MM.1S (cell line): ENCODE results near the gene MACROD2.

ENCODE experiments used
- DNase-seq: peaks from one replicate; pipeline ENCODE4 v3.0.0-alpha.2; 2015
- H2AFZ ChIP-seq: fragments of 300-600 bp; sonication (generic); 2 replicates; pipeline ENCODE4 v1.6.0; 2016; ENCODE audit warnings: antibody characterized with exemption, low read length
- H3F3A ChIP-seq: fragments of 300-600 bp; sonication (generic); 2 replicates; pipeline ENCODE4 v1.6.1; 2016; ENCODE audit warnings: mild to moderate bottlenecking, antibody characterized with exemption, low read length, moderate library complexity, mixed read lengths; ENCODE audit not compliant: insufficient read depth
- H3K27ac ChIP-seq: fragments of 300-600 bp; sonication (generic); 2 replicates; pipeline ENCODE4 v1.5.1; 2016; ENCODE audit warnings: mild to moderate bottlenecking, low read length
- H3K27me3 ChIP-seq: fragments of 300-600 bp; sonication (generic); replicated peaks from 2 replicates; pipeline ENCODE4 v1.6.0; 2016; ENCODE audit warnings: low read length; ENCODE audit not compliant: insufficient read depth
- H3K36me3 ChIP-seq: fragments of 300-600 bp; sonication (generic); replicated peaks from 2 replicates; pipeline ENCODE4 v1.6.1; 2016; ENCODE audit warnings: mild to moderate bottlenecking, low read length, mixed read lengths; ENCODE audit not compliant: insufficient read depth
- H3K4me1 ChIP-seq: fragments of 300-600 bp; sonication (generic); 2 replicates; pipeline ENCODE4 v1.6.1; 2016; ENCODE audit warnings: low read length, mixed read lengths
- H3K4me2 ChIP-seq: fragments of 300-600 bp; sonication (generic); 2 replicates; pipeline ENCODE4 v1.6.0; 2016; ENCODE audit warnings: low read depth, low read length
- H3K4me3 ChIP-seq: fragments of 300-600 bp; sonication (generic); 2 replicates; pipeline ENCODE4 v1.5.1; 2016; ENCODE audit warnings: low read length, mixed read lengths
- H3K79me2 ChIP-seq: fragments of 300-600 bp; sonication (generic); 2 replicates; pipeline ENCODE4 v1.6.1; 2016; ENCODE audit warnings: mixed run types, low read length, mixed read lengths
- H3K9ac ChIP-seq: fragments of 300-600 bp; sonication (generic); 2 replicates; pipeline ENCODE4 v1.6.1; 2016; ENCODE audit warnings: low read length, mixed read lengths
- H3K9me2 ChIP-seq: fragments of 300-600 bp; sonication (generic); replicated peaks from 2 replicates; pipeline ENCODE4 v1.6.1; 2016; ENCODE audit warnings: mild to moderate bottlenecking, low read length, mixed read lengths; ENCODE audit not compliant: insufficient read depth
- H3K9me3 ChIP-seq: fragments of 300-600 bp; sonication (generic); replicated peaks from 2 replicates; pipeline ENCODE4 v1.6.1; 2016; ENCODE audit warnings: mild to moderate bottlenecking, low read length, mixed read lengths; ENCODE audit not compliant: insufficient read depth
- H4K20me1 ChIP-seq: fragments of 300-600 bp; sonication (generic); 2 replicates; pipeline ENCODE4 v1.6.1; 2016; ENCODE audit warnings: mild to moderate bottlenecking, low read length, moderate library complexity, mixed read lengths; ENCODE audit not compliant: insufficient read depth
- EZH2 ChIP-seq: fragments of 300-600 bp; sonication (generic); optimal IDR thresholded peaks from 2 replicates; pipeline ENCODE3; 2017; ENCODE audit warnings: low read depth, mild to moderate bottlenecking, antibody characterized with exemption, low read length, mixed read lengths
- EZH2phosphoT487 ChIP-seq: fragments of 300-600 bp; sonication (generic); IDR thresholded peaks from 2 replicates; pipeline ENCODE4 v1.6.1; 2018; ENCODE audit warnings: antibody characterized with exemption, low read length
- TF ChIP-seq, protein P1 (sequence below): fragments of 300-600 bp; sonication (generic); IDR thresholded peaks from 2 replicates; pipeline ENCODE4 v1.5.1; 2016; ENCODE audit warnings: antibody characterized with exemption, low read length, mixed read lengths

MACROD2 gene

DNA sequence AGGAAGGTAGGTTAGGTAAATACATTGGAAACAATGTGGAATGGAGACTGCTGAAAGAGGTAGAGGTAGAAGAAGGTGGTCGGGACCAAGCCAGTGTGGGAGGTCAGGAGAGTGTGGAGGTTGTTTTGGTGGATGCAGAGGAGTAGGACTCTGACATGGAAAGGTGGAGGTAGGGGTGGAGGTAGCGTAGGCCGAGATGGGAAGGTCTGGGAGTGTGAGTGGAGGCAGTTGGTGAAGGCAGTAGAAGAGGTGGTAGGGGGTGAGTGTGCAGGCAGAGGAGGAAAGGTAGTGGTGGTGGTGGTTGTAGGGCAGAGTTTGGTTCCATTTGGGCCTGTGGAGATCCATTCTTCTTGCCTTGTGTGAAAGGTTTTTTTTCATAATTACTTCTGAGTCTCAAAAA, 941.7 kb downstream of the MACROD2 start:
- H4K20me1 ChIP-seq: no peaks in the 10 kb centered on the region
- no peak overlapping the region for H3K27ac ChIP-seq
- no peaks in the 10 kb centered on the region for H3K4me1 ChIP-seq
- no peaks in the 10 kb centered on the region for H3K36me3 ChIP-seq
- DNase-seq: no peak
- H3K27me3 ChIP-seq: no peaks in the 10 kb centered on the region
- TF ChIP-seq, protein P1, sequence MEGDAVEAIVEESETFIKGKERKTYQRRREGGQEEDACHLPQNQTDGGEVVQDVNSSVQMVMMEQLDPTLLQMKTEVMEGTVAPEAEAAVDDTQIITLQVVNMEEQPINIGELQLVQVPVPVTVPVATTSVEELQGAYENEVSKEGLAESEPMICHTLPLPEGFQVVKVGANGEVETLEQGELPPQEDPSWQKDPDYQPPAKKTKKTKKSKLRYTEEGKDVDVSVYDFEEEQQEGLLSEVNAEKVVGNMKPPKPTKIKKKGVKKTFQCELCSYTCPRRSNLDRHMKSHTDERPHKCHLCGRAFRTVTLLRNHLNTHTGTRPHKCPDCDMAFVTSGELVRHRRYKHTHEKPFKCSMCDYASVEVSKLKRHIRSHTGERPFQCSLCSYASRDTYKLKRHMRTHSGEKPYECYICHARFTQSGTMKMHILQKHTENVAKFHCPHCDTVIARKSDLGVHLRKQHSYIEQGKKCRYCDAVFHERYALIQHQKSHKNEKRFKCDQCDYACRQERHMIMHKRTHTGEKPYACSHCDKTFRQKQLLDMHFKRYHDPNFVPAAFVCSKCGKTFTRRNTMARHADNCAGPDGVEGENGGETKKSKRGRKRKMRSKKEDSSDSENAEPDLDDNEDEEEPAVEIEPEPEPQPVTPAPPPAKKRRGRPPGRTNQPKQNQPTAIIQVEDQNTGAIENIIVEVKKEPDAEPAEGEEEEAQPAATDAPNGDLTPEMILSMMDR: no peak
- H3K4me2 ChIP-seq: no peak overlapping the region
- H3K9ac ChIP-seq: no peak overlapping the region
- H3K9me2 ChIP-seq: no peaks in the 10 kb centered on the region
- H2AFZ ChIP-seq: no peak overlapping the region
- H3K79me2 ChIP-seq: no peaks in the 10 kb centered on the region
- H3F3A ChIP-seq: no peaks in the 10 kb centered on the region
- no peak overlapping the region for H3K4me3 ChIP-seq
- H3K9me3 ChIP-seq: no peaks in the 10 kb centered on the region

DNA sequence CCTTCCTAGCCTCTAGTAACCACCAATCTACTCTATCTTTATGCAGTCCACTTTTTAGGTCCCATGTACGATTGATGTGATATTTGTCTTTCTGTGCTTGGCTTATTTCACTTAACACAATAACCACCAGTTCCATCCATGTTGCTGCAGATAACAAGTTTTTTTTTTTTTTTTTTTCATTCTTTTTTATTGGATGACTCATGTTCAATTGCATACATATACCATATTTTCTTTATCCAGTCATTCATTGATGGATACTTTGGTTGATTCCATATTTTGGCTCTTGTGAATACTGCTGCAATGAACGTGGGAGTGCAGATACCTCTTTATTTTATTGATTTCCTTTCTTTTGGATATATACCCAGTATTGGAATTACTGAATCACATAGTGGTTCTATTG, 942.5 kb downstream of the MACROD2 start:
- H3K27ac ChIP-seq: no peak overlapping the region
- no peak overlapping the region for H3K9ac ChIP-seq
- TF ChIP-seq, protein P1: no peak
- TF ChIP-seq EZH2phosphoT487 (no peak), EZH2 (no peak)
- no peaks in the 10 kb centered on the region for H3K9me2 ChIP-seq
- H3K27me3 ChIP-seq: no peaks in the 10 kb centered on the region
- no peak overlapping the region for H3K4me3 ChIP-seq
- H3K9me3 ChIP-seq: no peaks in the 10 kb centered on the region
- no peaks in the 10 kb centered on the region for H3F3A ChIP-seq
- H3K4me2 ChIP-seq: no peak overlapping the region
- H4K20me1 ChIP-seq: no peaks in the 10 kb centered on the region
- H2AFZ ChIP-seq: no peak overlapping the region
- DNase-seq: no peak
- no peaks in the 10 kb centered on the region for H3K4me1 ChIP-seq
- no peaks in the 10 kb centered on the region for H3K36me3 ChIP-seq
- no peaks in the 10 kb centered on the region for H3K79me2 ChIP-seq

DNA sequence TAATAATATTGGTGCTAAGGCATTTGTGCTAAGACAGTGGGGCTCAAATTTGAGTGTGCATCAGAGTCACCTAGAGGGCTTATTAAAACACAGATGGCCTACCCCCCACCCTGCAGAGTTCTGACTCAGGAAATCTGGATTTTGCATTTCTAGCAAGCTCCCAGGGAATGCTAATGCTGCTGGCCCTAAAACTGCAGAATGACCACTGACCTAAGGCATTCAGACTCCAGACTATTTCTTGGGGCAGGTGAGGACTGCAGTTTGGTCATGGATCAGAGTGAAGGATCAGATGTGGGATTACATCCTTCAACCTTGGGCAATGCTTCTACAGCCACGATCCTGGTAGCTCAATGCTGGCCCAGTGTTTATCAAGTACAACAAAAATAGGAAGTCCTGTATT, 952.2 kb downstream of the MACROD2 start:
- no peak for DNase-seq
- H3K36me3 ChIP-seq: no peaks in the 10 kb centered on the region
- H3K9ac ChIP-seq: no peak overlapping the region
- H3K79me2 ChIP-seq: no peaks in the 10 kb centered on the region
- no peak overlapping the region for H3K4me2 ChIP-seq
- H3K4me3 ChIP-seq: no peak overlapping the region
- no peaks in the 10 kb centered on the region for H4K20me1 ChIP-seq
- H3K27ac ChIP-seq: no peak overlapping the region
- no peaks in the 10 kb centered on the region for H3F3A ChIP-seq
- H3K4me1 ChIP-seq: 0 out of 2 replicates have a peak, but pooled peaks cover 4% of the 10 kb centered on the region
- no peaks in the 10 kb centered on the region for H3K9me3 ChIP-seq
- H2AFZ ChIP-seq: no peak overlapping the region
- no peaks in the 10 kb centered on the region for H3K9me2 ChIP-seq
- H3K27me3 ChIP-seq: no peaks in the 10 kb centered on the region
- TF ChIP-seq, protein P1: no peak
- TF ChIP-seq EZH2: no peak
- TF ChIP-seq EZH2phosphoT487: no peak
